Esophagus muscularis mucosa (tissue), 4 donors: ENCODE measurements around the gene FAM89B.

ENCODE experiments used
- EP300 ChIP-seq: sonication (generic); formaldehyde crosslinking; IDR thresholded peaks from one replicate; pipeline ENCODE4 v1.6.1; 2017; ENCODE audit warnings: antibody characterized with exemption
- POLR2A ChIP-seq: fragments of 450-650 bp; IDR thresholded peaks from one replicate; pipeline ENCODE4 v1.6.1; 2017; ENCODE audit warnings: antibody characterized with exemption, moderate library complexity, mild to moderate bottlenecking, low read depth
- TF ChIP-seq, protein P1 (sequence below), 3 experiments: fragments of 200-600 bp in 2 of 3; fragments of 450-650 bp in 1 of 3; sonication (generic) in 2 of 3; IDR thresholded peaks; one replicate each; pipeline ENCODE4 v1.5.1; 2017 to 2019; ENCODE audit warnings: antibody characterized with exemption in 3 of 3, mild to moderate bottlenecking in 2 of 3, moderate library complexity in 1 of 3

DNA sequence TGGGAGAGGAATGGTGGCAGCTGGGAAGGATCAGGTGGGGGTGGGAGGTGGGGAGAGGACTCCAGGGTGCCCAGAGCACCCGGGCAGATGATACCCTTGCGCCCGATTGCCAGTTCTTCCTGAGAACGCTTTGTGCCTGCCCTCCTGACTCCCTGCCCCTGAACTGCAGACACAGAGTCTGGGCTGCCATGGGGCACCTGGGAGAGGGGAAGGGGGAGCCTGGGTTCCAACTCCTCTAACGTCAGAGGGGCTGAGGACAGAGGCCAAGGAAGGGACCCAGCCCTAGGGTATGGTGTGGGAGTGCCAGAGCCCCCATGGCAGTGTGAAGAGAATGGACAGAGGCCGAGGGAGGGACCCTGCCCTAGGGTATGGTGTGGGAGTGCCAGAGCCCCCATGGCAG is 24.2 kb downstream of the FAM89B start:
- TF ChIP-seq, protein P1, sequence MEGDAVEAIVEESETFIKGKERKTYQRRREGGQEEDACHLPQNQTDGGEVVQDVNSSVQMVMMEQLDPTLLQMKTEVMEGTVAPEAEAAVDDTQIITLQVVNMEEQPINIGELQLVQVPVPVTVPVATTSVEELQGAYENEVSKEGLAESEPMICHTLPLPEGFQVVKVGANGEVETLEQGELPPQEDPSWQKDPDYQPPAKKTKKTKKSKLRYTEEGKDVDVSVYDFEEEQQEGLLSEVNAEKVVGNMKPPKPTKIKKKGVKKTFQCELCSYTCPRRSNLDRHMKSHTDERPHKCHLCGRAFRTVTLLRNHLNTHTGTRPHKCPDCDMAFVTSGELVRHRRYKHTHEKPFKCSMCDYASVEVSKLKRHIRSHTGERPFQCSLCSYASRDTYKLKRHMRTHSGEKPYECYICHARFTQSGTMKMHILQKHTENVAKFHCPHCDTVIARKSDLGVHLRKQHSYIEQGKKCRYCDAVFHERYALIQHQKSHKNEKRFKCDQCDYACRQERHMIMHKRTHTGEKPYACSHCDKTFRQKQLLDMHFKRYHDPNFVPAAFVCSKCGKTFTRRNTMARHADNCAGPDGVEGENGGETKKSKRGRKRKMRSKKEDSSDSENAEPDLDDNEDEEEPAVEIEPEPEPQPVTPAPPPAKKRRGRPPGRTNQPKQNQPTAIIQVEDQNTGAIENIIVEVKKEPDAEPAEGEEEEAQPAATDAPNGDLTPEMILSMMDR (IDR thresholded peaks at IDR 0.05) = no peak
- TF ChIP-seq POLR2A (no peak), EP300 (no peak)
